ENCODE data around the gene CYP4Z1. TPM values are rescaled to one million over a fixed set of nuclear protein-coding genes. Genes with fewer than 3 reads are reported as not detected.
"Not testable (repeated sequence)": the region's sequence is repeated elsewhere in the genome, so short reads cannot be mapped to it uniquely, and the experiment has no call there.

Gene CYP4Z1
- total RNA-seq, 1 experiment from 2014 or later = not detected

GRCh38 chr1:47059376-47059775, 7.7 kb upstream of the CYP4Z1 start:
- Mint-ChIP-seq H3K27ac (no peak overlapping the region), H3K36me3 (ENCODE audit: insufficient read depth in 1 of 3, low read depth in 3 of 3) (peaks cover 0 to 2% (median 0%) of the 10 kb centered on the region in 3 experiments; a peak in 2 of 7 replicates), H3K27me3 (ENCODE audit: low read depth) (peaks cover 33% of the 10 kb centered on the region), H3K4me3 (no peak overlapping the region; a peak in 1 of 5 replicates), H3K4me1 (no peaks in the 10 kb centered on the region), H3K9me3 (peaks cover 6 to 15% of the 10 kb centered on the region in 2 experiments; a peak in 4 of 5 replicates)
- no peak overlapping the region for H2BK12ac ChIP-seq (ENCODE audit: insufficient read length, low read depth, low read length)
- H4K5ac ChIP-seq (ENCODE audit: insufficient read length, low read depth, low read length) = no peak overlapping the region
- no peaks in the 10 kb centered on the region for H3K4me1 ChIP-seq (ENCODE audit: insufficient read depth, low read length)
- H2AFZ ChIP-seq (ENCODE audit: low read length) = no peak overlapping the region
- H3K9ac ChIP-seq (ENCODE audit: extremely low read depth, insufficient read length, low read length) = no peak overlapping the region
- no peak overlapping the region for H2BK20ac ChIP-seq (ENCODE audit: low read depth, low read length, poor library complexity, severe bottlenecking)
- WGBS (ENCODE audit: extremely low coverage, insufficient read length, low lambda C conversion rate) = no CpG with 5 or more reads among the region's 1 CpG
- TF ChIP-seq CTCF (conservative IDR thresholded peaks at IDR 0.05) = no peak
- H3K79me2 ChIP-seq (ENCODE audit: insufficient read depth, low read length) = no peaks in the 10 kb centered on the region
- no peak overlapping the region for H2BK120ac ChIP-seq (ENCODE audit: low read depth, low read length, poor library complexity, severe bottlenecking)
- no peak overlapping the region for H2AK5ac ChIP-seq (ENCODE audit: insufficient read length, low read length)
- no peak overlapping the region for H3K27ac ChIP-seq (ENCODE audit: insufficient read length, low read depth, low read length)
- H4K91ac ChIP-seq (ENCODE audit: insufficient read length, low read depth, low read length) = no peak overlapping the region
- H3K4ac ChIP-seq (ENCODE audit: low read depth, low read length) = no peak overlapping the region
- no peak overlapping the region for H4K8ac ChIP-seq (replicated peaks; ENCODE audit: insufficient read length, low read depth, low read length)
- no peak overlapping the region for H3K56ac ChIP-seq (ENCODE audit: insufficient read length, low read depth, low read length)
- no peaks in the 10 kb centered on the region for H3K9me3 ChIP-seq (ENCODE audit: control insufficient read depth, low read depth, low read length)
- no peak overlapping the region for H3K4me2 ChIP-seq (ENCODE audit: insufficient read depth, insufficient read length, low read length)
- DNase-seq = no peak
- H3K23me2 ChIP-seq (ENCODE audit: insufficient read length, low read depth, low read length, poor library complexity, severe bottlenecking) = no peaks in the 10 kb centered on the region
- H3T11ph ChIP-seq (ENCODE audit: low read length) = no peak overlapping the region
- H3K23ac ChIP-seq (ENCODE audit: insufficient read length, low read depth, low read length) = no peak overlapping the region
- H3K14ac ChIP-seq (ENCODE audit: insufficient read depth, low read length) = no peak overlapping the region
- H3K79me1 ChIP-seq (ENCODE audit: insufficient read depth, low read depth, low read length, poor library complexity, severe bottlenecking) = no peaks in the 10 kb centered on the region
- H3K18ac ChIP-seq (ENCODE audit: insufficient read length, low read depth, low read length) = no peak overlapping the region
- H3K27me3 ChIP-seq (ENCODE audit: insufficient read depth, low read length) = no peaks in the 10 kb centered on the region
- H4K20me1 ChIP-seq (ENCODE audit: control insufficient read depth, insufficient read depth, insufficient read length) = no peaks in the 10 kb centered on the region
- H2BK15ac ChIP-seq (ENCODE audit: low read depth, low read length) = no peak overlapping the region
- no peak overlapping the region for H2BK5ac ChIP-seq (ENCODE audit: insufficient read length, low read length)

GRCh38 chr1:47069080-47069479, 2.0 kb downstream of the CYP4Z1 start:
- H2AK5ac ChIP-seq (ENCODE audit: insufficient read length, low read length); H3K27me3 ChIP-seq (ENCODE audit: insufficient read depth, low read length); H2AFZ ChIP-seq (ENCODE audit: low read length); H2BK12ac ChIP-seq (ENCODE audit: insufficient read length, low read depth, low read length); H3T11ph ChIP-seq (ENCODE audit: low read length); H3K9me3 Mint-ChIP-seq; H3K4me1 ChIP-seq (ENCODE audit: insufficient read depth, low read length); H3K27ac ChIP-seq (ENCODE audit: insufficient read length, low read depth, low read length); H3K4ac ChIP-seq (ENCODE audit: low read depth, low read length); H2BK15ac ChIP-seq (ENCODE audit: low read depth, low read length); H4K20me1 ChIP-seq (ENCODE audit: control insufficient read depth, insufficient read depth, insufficient read length); DNase-seq; H3K79me1 ChIP-seq (ENCODE audit: insufficient read depth, low read depth, low read length, poor library complexity, severe bottlenecking); H3K9me3 ChIP-seq (ENCODE audit: control insufficient read depth, low read depth, low read length); H4K8ac ChIP-seq (replicated peaks; ENCODE audit: insufficient read length, low read depth, low read length); H3K4me3 Mint-ChIP-seq; H4K91ac ChIP-seq (ENCODE audit: insufficient read length, low read depth, low read length); H3K4me2 ChIP-seq (ENCODE audit: insufficient read depth, insufficient read length, low read length); H2BK20ac ChIP-seq (ENCODE audit: low read depth, low read length, poor library complexity, severe bottlenecking); H3K23ac ChIP-seq (ENCODE audit: insufficient read length, low read depth, low read length); H3K4me1 Mint-ChIP-seq; H3K9ac ChIP-seq (ENCODE audit: extremely low read depth, insufficient read length, low read length); H4K5ac ChIP-seq (ENCODE audit: insufficient read length, low read depth, low read length); H3K23me2 ChIP-seq (ENCODE audit: insufficient read length, low read depth, low read length, poor library complexity, severe bottlenecking); H2BK5ac ChIP-seq (ENCODE audit: insufficient read length, low read length); H2BK120ac ChIP-seq (ENCODE audit: low read depth, low read length, poor library complexity, severe bottlenecking); H3K14ac ChIP-seq (ENCODE audit: insufficient read depth, low read length); H3K79me2 ChIP-seq (ENCODE audit: insufficient read depth, low read length); H3K18ac ChIP-seq (ENCODE audit: insufficient read length, low read depth, low read length); H3K36me3 Mint-ChIP-seq (ENCODE audit: insufficient read depth in 1 of 3, low read depth in 3 of 3); H3K27ac Mint-ChIP-seq; H3K56ac ChIP-seq (ENCODE audit: insufficient read length, low read depth, low read length): not testable (repeated sequence)
- WGBS (ENCODE audit: extremely low coverage, insufficient read length, low lambda C conversion rate) = no CpG with 5 or more reads among the region's 4 CpGs
- peaks cover 40% of the 10 kb centered on the region for H3K27me3 Mint-ChIP-seq (ENCODE audit: low read depth)

Data from H9 (cell line).